GM19397 (cell line): ENCODE measurements around the gene ENG.
"Not testable (repeated sequence)": the region's sequence is repeated elsewhere in the genome, so short reads cannot be mapped to it uniquely, and the experiment has no call there.

ENCODE experiments used
- ATAC-seq: cut with Tn5 transposase; IDR thresholded peaks from one replicate; pipeline ENCODE4 v1.9.1; 2021; ENCODE audit warnings: mild to moderate bottlenecking, moderate library complexity; ENCODE audit not compliant: unreplicated experiment

Gene ENG

DNA sequence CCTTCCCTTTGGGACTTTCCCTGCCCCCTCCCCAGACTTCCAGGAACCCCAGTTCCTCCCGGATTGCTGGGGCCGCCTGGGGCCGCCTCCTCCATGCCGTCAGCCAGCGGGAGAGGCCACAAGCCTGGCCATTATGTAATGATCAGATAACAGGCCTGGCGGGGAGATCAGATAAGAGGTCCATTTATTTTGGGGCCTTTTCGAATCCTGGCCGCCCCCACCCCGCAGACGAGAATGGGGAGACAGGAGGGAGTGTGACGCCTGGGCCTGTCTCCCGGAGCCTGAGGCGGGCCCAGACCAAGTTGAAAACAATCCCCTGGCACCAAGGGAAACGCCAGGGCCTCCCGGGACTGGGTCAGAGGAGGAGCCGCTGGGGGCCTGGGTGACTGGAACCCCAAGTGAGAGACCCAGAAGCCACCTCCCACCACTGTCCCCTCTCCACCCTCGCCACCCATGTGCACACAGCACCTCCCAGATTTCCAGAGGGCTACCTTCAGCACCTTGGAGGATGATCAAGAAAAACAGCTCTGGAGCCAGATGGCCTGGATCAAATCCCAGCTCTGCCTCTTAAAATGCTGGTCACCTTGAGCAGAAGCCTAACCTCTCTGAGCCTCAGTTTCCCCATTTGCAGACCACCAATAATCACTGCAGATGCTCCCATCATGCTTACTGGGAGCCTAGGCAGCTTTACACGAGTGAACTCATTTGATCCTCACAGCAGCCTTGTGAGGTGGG is 7.8 kb downstream of the ENG start:
- ATAC-seq: no peak

DNA sequence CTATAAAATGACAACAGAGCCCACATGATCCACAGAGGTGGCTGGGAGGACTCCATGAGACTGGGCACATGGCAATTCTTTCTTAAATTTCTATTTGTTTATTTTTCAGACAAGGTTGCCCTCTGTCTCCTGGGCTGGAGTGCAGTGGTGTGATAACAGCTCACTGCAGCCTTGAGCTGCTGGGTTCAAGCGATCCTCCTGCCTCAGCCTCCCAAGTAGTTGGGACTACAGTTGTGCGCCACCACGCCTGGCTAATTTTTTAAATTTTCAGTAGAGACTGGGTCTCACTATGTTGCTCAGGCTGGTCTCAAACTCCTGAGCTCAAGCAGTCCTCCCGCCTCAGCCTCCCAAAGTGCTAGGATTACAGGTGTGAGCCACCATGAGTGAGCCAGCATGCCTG is 8.8 kb downstream of the ENG start:
- ATAC-seq: not testable (repeated sequence)

DNA sequence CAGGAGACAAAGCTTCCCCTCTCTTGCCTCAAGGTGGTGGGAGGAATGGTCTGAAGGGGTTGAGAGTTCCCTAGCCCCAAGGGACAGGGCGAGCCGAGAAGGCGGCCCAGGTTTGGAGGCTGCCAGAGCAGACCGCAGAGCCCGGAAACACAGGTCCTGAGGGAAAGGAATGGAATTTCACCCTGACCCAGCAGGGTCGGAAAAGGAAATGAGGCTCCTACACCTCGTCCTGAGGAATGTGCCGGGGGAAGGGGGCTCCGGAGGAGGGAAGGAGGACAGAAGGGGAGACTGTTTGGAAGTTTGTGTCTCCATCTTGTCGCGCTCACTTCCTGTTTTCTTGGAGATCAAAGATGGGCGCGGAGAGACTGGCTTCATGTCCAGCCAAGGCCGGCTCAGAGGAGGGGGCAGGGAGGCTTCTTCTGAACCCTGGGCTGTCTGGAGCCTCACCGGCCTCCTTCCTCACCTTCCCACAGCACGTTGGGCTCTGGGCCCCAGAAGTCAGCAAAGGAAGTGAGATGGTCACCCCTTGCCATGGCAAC is 9.6 kb downstream of the ENG start:
- ATAC-seq: no peak

DNA sequence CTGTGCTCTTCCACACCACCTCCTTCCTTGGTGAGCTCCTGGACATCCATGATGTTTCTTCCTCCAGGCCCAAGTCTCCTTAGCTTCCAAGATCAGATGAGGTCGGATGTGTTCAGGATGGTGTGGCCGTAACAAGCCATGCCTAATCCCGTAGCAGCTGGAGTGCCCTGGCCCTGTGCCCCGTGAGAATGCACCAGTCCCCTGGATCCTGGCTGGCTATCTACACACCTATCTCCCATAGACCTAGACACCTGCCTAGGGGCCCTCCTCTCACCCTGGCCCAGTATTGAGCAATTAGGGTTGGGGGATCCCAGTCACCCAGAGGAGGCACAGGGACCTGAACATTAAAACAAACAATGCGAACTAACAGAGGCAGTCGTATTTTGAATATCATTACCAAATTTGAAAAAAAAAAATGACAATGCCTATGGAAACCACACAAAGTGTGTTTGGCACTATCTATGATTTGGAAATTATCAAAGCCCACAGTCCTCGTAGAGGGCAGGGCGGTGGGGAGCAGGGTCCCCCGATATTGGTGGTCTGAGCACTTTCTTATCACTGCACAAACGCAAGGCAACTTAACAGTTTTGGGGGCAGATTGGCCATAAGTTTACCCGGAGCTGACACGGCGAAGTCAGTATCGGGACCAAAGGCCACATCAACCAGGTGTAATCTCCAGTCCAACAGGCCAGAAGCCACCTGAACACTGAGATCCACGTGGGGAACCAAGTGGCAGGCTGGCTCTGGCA is 13.2 kb downstream of the ENG start:
- ATAC-seq: no peak

DNA sequence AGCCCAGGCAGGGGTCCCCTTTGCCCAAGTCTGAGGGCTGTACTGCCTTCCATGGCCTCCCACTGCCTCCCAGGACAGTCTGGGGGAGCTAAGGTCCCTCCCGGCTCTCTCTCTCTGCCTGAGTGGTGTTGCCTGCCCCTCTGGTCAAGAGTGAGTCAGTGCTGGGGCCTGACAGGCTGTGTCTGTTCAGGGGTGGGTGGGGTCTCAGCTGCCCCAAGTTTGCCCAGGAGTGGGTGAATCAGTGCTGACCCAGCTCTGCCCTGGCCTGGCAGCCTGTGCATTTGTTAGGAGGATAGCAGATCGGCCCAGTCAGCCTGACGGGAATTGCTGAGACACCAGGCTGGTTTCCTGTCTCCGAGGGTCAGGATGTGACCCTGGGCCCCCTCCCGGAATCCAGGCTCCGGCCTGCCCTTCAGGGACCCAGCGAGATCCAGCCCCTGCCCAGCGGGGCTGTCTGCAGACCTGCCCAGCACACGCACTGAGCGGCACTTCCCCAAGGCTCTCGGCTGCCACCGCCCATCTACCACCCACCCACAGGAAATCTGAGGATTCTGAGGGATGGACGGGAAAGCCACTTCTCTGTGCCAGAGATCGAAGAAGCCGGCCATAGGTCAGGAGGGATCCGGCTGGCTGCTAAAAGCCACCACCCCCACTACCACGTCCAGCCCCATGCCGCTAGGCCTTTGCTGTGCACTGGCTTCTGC is 15.9 kb downstream of the ENG start:
- ATAC-seq: no peak

DNA sequence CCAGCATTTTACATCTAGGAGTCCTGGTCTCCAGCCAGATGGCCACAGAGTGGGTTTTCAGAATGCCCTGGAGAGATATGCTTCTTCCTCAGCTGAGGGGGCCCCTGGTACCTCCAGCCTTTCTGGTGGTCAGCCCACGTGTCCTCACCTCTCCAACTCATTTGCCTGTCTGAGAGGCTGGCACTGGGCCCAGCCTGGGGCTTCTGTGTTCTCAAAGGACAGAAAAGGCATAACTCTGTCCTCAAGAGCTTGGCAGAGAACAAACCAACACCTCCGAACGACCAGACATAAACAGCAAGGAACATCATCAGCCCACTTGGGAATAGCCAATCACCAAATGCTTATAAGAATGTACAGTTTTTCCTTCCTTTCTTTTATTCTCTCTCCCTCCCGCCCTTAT is 17.1 kb downstream of the ENG start:
- no peak for ATAC-seq

DNA sequence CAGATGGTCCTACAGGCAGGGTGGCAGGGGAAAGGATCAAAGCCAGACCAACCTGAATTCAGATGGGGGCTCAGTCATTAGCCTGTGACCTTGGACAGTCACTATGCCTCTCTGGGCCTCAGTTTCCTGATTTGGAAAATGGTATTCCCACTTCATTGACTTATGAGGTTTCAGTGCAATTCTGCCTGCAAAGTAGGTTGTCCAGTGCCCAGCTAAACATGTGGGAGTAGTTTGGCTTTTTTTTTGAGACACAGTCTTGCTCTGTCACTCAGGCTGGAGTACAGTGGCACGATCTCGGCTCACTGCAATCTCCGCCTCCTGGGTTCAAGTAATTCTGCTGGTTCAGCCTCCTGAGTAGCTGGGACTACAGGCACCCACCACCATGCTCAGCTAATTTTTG is 17.9 kb downstream of the ENG start:
- not testable (repeated sequence) for ATAC-seq

DNA sequence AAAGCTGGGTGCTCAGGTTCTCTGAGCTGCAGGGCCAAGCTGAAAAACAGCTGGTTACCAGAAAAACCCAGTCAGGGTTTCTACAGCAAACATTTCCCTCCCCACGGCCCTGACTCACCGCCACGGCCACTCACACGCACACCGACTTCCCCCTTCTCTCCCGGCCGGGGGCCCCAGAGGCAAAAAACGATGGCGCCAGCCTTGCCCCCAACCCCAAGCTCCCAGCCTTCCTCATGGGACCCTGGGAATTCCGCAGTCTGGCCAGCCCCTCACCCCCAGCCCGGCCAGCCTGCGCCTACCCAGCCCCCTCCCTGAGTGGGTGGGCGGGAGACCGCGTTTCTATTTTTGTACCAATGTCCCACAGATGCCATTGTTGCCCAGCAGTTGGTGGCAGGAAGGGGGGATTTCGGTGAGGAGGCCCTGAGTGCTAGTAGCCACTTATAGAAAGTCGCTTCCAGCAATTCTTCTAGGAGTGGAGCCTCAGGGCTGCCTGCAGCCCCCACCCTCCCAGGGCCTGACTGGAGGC is 18.4 kb downstream of the ENG start:
- ATAC-seq: no peak

DNA sequence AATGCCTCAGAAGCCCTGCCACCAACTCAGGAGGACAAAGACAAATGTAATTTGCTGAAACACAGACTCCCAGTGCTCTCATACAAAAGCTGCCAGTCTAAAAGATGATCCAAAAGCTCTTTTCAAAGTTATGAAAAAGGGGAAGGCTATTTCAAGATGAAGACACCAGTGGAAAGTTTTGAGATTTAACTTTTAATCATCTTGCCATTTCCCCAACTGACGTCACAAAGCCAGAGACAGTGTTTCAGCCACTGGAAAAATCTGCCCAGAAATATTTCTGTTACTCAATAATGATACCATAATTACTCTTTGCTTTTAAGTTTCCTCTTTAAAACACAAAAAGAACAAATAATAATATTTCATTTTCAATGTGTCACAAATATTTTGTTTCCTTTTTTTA is 20.9 kb downstream of the ENG start:
- ATAC-seq: no peak

DNA sequence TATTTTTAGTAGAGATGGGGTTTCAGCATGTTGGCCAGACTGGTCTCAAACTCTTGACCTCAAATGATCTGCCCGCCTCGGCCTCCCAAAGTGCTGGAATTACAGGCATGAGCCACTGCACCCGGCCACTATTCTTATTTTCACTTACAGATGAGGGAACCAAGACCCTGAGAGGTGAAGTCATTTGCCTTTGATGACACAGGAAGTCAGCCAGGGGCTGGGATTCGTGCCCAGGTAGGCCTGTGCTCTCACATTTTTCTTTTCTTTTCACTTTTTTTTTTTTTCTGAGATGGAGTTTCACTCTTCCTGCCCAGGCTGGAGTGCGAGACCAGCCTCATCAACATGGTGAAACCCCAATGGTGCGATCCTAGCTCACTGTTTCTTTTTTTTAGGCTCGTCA is 22.2 kb downstream of the ENG start:
- no peak for ATAC-seq

DNA sequence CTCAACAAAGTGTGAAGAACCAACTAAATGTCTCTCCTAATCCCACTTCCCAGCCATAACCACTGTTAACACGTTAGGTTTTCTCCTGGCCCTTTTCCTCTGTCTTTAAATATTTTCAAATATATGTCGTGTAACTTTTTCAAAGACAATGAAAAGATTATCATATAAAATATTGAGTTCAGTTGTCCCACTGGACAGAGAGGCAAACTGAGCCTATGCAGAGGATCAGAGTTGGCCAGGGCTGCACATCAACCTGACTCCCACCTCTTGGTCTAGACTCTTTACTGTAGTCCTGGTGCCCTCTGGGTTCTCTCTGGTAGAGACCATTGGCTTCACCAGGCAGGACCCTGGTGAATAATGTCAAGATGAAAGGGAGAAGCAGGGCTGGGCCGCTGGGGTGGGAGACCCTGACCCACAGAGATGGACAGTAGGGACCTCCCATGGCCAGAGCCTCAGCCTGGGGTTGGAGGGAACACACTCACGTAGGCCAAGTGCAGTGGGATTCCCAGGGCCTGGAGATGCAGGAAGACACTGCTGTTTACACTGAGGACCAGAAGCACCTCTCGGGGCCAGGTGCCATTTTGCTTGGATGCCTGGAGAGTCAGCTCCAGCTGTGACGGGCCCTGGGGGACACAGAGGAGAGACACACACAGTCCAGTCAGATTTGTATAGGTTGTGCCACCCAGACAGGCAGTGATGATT is 25.1 kb downstream of the ENG start:
- no peak for ATAC-seq

DNA sequence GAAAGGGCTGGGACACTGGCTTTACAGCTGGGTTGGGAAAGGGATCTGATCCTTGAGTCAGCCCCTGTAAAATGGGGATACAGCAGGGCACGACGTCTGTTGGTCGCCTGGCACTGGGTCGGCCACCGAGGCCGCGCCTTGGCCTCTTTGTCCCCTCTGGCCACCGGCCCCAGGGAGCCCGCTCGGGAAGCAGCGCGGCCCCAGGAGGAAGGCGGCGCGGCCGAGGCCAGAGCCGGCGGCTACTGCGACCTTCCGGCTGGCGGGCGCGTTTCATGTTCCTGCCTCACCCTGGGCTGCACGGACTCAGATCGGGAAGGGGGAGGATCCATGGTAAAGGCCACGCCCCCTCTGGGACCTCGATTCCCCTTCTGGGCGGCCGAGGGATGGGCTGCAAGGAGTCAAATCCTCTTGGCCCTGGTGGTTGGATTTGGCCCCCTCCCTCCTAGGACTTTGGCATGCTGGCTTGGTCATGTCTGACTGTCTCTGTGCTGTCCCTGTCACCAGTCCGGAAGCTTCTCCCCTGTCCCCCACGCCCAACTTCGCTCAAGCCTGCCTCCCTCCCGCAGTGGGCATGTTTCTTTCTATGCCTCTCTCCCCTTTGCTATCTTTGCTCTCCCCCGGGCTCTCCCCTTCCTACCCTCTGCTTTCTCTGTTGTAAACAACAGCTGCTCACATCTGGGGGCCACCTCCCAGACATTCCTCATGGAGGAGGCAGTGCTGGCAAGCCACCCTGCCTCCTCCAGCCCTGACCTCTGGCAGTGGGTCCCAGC is 26.0 kb downstream of the ENG start:
- no peak for ATAC-seq

DNA sequence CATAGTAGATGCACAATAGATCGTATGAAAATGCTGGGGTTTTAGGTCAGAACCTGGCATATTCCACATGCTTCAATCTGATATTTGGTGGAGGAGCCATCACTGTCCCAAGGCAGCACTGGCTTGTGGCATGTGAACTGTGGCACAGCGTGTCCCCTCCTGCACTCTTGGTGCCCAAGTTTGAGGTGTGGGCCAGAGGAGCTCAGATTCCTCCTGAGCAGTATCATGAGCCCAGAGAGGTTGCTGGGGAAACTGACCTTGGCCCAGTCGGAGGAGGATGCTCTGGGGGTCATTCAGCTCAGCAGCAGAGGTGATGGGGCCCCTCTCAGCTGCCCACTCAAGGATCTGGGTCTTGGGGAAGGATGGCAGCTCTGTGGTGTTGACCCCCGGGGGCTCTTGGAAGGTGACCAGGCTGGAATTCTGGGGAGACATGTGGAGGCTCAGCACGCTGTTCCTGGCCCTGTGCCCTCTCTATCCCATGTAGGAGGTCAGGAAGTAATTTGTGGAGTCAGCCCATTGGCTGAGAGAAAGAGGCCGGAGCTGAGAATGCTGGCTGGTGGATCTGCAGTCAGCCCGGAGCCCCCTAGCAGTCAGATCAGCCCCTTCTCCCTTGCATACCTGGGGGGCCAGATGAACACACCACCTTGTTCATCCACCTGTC is 28.1 kb downstream of the ENG start:
- ATAC-seq: no peak

DNA sequence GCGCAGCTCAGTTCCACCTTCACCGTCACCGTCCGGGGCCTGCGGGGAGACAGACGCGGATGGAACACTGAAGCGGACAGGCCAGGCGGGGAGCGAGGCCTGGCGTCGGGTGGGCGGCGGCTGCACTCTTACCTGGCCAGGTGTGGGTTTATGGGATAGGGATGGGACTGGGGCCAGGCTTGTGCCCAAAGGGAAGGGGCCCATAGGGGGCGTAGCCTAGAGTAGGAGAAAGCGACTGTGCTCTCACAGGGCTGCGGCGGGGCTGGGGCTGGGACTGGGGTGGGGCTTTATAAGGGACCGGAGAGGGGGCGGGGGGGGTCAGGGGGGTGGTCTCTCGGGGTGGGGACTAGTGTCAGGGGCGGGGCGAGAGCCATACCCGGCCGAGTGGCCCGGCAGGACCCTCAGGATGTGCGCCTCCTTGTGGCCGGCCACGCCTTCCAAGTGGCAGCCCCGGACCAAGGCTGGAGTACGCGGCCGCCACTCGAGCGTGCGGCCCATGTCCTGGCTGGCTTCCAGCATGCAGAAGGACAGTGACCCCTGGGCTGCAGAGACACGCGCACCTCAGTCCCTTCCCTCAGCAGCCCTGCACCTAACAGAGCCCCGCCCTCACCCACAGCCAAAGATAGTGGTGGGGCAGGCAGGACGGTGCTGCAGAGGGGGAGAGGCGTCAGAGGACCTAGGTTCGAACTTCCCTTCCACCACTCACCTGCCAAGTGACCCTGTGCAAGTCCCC is 29.0 kb downstream of the ENG start:
- no peak for ATAC-seq

DNA sequence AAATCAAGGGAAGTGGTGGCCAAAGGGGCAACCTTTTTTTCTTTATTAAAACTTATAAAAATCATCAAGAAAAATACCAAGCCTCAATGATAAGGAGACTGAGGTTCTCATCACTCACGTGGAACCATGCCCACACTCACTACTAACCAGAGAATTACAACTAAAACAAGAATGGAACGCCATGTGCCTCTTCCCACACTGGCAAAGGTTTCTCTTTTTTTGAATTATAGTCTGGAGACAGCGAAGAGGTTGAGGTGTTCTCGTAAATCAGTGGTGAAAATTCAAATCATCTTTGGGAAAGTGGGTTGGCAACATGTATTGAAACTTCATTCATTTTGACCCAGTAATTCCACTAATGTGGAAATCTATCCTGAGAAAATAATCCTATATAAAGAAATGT is 32.4 kb downstream of the ENG start:
- no peak for ATAC-seq

DNA sequence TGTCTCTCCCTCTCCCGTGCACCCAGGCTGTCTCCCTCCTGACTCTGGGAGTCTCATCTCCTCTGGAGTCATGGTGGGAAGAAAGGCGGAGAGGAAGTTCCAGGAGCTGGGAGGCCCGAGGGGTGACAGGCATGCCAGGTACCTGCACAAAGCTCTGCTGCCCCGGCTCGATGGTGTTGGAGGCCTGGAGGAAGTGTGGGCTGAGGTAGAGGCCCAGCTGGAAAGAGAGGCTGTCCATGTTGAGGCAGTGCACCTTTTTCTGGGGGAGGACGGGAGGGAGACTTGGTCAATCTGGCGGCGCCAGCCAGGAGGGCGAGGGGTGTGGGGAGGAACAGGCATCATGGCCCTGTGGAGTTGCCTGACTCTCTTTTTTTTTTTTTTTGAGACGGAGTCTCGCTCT is 35.9 kb downstream of the ENG start:
- ATAC-seq: no peak

DNA sequence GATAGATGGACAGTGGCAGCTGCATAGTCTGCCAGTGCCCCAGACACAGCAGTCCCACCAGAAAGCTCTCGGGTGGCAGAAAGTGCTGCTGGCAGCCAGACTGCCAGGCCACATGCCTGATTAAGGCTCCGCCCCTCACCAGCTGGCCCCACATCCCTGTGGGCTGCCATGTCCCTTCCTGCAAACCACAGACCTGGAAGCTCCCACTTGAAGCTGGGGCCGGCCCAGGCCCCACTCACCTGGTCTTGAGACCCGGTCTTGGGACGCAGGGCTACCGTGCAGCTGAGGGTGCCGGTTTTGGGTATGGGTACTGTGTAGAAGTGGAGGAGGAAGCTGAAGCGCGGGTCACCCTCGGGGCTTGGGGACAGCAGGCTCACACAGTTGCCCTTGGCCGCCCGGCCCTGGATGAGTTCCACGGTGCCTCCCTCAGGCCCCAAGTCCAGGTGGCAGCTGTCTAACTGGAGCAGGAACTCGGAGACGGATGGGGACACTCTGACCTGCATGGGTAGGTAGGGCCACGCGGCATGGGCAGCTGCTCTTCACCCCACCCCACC is 36.5 kb downstream of the ENG start:
- no peak for ATAC-seq

DNA sequence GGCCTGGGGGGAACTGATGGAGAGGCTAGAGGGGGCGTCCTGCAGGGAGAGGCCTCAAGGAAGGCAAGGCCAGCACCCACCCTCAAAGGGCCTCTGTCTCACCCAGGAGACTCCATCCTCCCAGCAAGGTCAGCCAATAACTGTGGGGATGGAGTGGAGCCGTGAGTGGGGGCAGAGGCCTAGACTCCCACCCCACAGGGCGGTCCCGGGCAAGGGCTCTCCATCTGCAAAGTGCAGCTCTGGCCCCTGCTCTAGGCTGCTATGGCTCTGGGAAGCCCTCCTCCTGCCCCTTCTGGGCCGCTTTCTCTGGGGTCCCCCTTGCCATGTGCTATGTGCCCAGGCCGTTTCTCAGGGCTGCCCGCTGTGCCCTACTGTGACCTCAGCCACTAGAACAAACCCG is 37.7 kb downstream of the ENG start:
- ATAC-seq: no peak

DNA sequence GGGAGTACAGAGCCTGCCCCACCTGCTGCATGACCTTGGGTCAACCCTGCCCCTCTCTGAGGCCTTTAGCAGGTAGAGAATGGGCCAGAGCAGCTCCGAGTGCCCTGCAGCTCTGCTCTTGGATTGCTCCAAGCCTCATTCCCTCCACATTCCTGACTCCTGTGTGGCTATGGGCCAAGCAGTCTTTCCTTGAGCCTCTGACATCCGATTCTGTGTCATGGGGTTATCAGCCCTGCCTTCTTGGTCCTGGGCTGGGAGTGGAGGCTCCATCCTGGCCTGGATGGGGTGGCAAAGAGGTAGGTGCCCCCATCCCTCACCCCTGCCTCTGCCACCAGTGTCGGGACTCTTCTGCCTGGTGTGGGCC is 38.1 kb downstream of the ENG start:
- no peak for ATAC-seq
